ENCODE measurements around the gene SPATC1L.

SPATC1L gene

GRCh38 chr21:46163380-46163779 lies 20.9 kb downstream of the SPATC1L start:
- Histone ChIP-seq H3K4me3 (ENCODE audit: low read depth, low read length, poor library complexity, severe bottlenecking) (no peak overlapping the region), H3F3A (ENCODE audit: insufficient read depth, low read length) (no peaks in the 10 kb centered on the region), H3K9me2 (ENCODE audit: low read depth, low read length) (no peaks in the 10 kb centered on the region), H3K27me3 (ENCODE audit: insufficient read depth, low read length) (no peaks in the 10 kb centered on the region), H2AFZ (ENCODE audit: low read length) (no peak overlapping the region), H3K79me2 (ENCODE audit: insufficient read depth, low read length) (no peaks in the 10 kb centered on the region), H3K9ac (ENCODE audit: low read length) (no peak overlapping the region), H3K27ac (ENCODE audit: low read depth, low read length, poor library complexity, severe bottlenecking) (no peak overlapping the region), H4K20me1 (ENCODE audit: insufficient read depth, low read length) (no peaks in the 10 kb centered on the region), H3K4me2 (ENCODE audit: low read length) (no peak overlapping the region), H3K4me1 (ENCODE audit: insufficient read depth, low read length, severe bottlenecking) (no peaks in the 10 kb centered on the region), H3K9me3 (ENCODE audit: low read length) (no peaks in the 10 kb centered on the region), H3K36me3 (ENCODE audit: insufficient read depth, low read length) (no peaks in the 10 kb centered on the region)
- TF ChIP-seq CTCF (IDR thresholded peaks at IDR 0.05; ENCODE audit: low read length) (no peak), EZH2 (IDR thresholded peaks at IDR 0.05; ENCODE audit: borderline replicate concordance, low read length) (no peak)

DNA sequence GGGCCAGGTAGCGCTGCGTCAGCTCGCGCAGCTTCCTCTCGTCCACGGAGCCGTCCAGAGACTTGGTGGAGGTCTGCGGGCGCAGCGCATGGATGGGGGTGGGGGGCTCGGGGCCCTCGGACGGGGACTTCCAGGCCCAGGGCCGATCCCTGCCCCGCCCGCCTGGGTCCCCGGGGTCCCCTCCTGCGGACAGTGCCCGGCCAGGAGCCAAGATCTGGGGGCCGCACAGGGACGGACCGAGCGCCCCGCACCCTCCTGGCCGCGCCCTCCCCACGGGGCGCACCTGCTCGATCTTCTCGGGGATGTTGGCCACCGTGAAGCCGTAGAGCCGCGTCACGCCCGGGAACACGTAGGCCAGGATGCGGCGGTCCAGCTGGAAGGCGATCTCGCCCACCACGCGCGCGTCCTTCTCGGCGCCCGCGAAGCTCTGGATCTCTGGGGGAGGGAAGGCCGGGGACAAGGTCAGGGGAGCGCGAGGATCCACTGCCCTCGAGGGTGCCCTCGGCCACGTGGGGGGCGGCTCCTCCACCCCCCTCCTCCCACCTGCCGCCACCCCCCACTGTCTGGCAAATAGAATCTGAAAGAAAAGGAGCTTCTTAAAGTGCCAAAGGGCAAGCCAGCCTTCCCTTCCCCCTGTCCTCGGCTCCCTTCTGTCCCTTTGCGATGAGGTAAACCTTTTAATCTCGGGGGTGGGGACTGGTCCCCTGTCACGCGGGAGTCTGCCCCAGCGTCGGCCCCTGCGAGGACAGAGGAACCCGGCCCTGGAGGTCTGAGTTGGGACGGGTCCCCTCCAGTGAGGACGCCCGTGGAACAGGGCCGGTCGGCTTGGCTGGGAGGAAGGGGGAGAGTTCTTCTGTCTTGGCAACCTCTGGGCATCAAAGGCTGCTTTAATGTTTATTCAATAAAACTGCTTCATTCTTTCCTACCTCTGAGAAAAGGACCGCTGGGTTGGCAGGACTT lies 22.3 kb downstream of the SPATC1L start:
- no peaks in the 10 kb centered on the region for H3K36me3 ChIP-seq (ENCODE audit: insufficient read depth, low read length)
- no peak for TF ChIP-seq CTCF (IDR thresholded peaks at IDR 0.05; ENCODE audit: low read length)
- no peak for TF ChIP-seq EZH2 (IDR thresholded peaks at IDR 0.05; ENCODE audit: borderline replicate concordance, low read length)
- no peaks in the 10 kb centered on the region for H3K27me3 ChIP-seq (ENCODE audit: insufficient read depth, low read length)
- no peaks in the 10 kb centered on the region for H3K4me1 ChIP-seq (ENCODE audit: insufficient read depth, low read length, severe bottlenecking)
- H3K79me2 ChIP-seq (ENCODE audit: insufficient read depth, low read length) = no peaks in the 10 kb centered on the region
- H3K4me3 ChIP-seq (ENCODE audit: low read depth, low read length, poor library complexity, severe bottlenecking) = no peak overlapping the region
- no peak overlapping the region for H2AFZ ChIP-seq (ENCODE audit: low read length)
- no peak overlapping the region for H3K9ac ChIP-seq (ENCODE audit: low read length)
- H3K9me3 ChIP-seq (ENCODE audit: low read length) = no peaks in the 10 kb centered on the region
- H3F3A ChIP-seq (ENCODE audit: insufficient read depth, low read length) = no peaks in the 10 kb centered on the region
- H4K20me1 ChIP-seq (ENCODE audit: insufficient read depth, low read length) = no peaks in the 10 kb centered on the region
- H3K4me2 ChIP-seq (ENCODE audit: low read length) = no peak overlapping the region
- no peaks in the 10 kb centered on the region for H3K9me2 ChIP-seq (ENCODE audit: low read depth, low read length)
- no peak overlapping the region for H3K27ac ChIP-seq (ENCODE audit: low read depth, low read length, poor library complexity, severe bottlenecking)

DNA sequence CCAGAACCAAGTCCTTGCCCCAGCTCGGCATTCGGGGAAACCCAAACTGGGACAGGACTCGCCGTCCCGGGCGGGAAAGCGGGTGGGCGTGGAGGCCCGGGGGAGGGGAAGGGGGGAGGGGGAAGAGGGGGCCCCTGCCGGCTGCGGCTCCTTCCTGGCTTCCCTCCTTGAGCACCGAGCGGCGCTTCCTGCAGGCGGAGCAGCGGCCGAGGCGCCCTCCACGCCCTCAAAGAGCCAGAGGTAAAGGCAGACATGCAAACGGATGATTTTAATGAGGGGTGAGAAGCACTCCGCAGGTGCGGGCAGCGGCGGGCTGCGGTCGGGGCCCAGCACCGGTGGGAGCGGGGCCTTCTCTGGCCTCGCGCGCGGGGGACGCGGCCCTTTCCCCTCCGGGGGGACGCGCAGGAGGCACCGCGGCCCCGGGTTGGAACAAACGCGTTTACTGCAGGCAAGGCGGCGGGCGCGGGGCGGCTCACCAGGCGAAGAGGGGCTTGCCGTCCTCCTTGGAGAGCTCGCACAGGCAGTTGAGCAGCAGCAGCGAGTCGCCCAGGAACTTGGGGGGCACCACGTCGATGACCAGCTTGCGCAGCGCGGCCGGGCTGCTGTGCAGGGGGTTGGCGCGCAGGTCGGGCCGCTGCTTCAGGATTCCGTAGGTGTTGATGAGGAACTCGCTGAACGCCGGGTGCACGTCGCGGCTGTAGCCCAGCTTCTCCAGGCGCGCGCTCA lies 23.2 kb downstream of the SPATC1L start:
- TF ChIP-seq EZH2 (IDR thresholded peaks at IDR 0.05; ENCODE audit: borderline replicate concordance, low read length) (no peak), CTCF (IDR thresholded peaks at IDR 0.05; ENCODE audit: low read length) (no peak)
- no peaks in the 10 kb centered on the region for H3K36me3 ChIP-seq (ENCODE audit: insufficient read depth, low read length)
- no peaks in the 10 kb centered on the region for H4K20me1 ChIP-seq (ENCODE audit: insufficient read depth, low read length)
- no peak overlapping the region for H3K9ac ChIP-seq (ENCODE audit: low read length)
- H3K27ac ChIP-seq (ENCODE audit: low read depth, low read length, poor library complexity, severe bottlenecking) = no peak overlapping the region
- H3K4me3 ChIP-seq (ENCODE audit: low read depth, low read length, poor library complexity, severe bottlenecking) = no peak overlapping the region
- H3F3A ChIP-seq (ENCODE audit: insufficient read depth, low read length) = no peaks in the 10 kb centered on the region
- no peaks in the 10 kb centered on the region for H3K27me3 ChIP-seq (ENCODE audit: insufficient read depth, low read length)
- no peak overlapping the region for H2AFZ ChIP-seq (ENCODE audit: low read length)
- no peaks in the 10 kb centered on the region for H3K4me1 ChIP-seq (ENCODE audit: insufficient read depth, low read length, severe bottlenecking)
- H3K9me2 ChIP-seq (ENCODE audit: low read depth, low read length) = no peaks in the 10 kb centered on the region
- no peaks in the 10 kb centered on the region for H3K9me3 ChIP-seq (ENCODE audit: low read length)
- no peak overlapping the region for H3K4me2 ChIP-seq (ENCODE audit: low read length)
- H3K79me2 ChIP-seq (ENCODE audit: insufficient read depth, low read length) = no peaks in the 10 kb centered on the region

All from OCI-LY1 (cell line).